Erythroblast (primary cell): ENCODE data around the gene PPFIA2.

Source experiments
- GATA1 ChIP-seq: IDR thresholded peaks from 2 replicates; pipeline ENCODE4 v1.6.1; 2011; ENCODE audit warnings: low read depth, mild to moderate bottlenecking, control low read depth, low read length, moderate library complexity
- POLR2A ChIP-seq: IDR thresholded peaks from 2 replicates; pipeline ENCODE4 v1.6.1; 2011; ENCODE audit warnings: mild to moderate bottlenecking, low read length

DNA sequence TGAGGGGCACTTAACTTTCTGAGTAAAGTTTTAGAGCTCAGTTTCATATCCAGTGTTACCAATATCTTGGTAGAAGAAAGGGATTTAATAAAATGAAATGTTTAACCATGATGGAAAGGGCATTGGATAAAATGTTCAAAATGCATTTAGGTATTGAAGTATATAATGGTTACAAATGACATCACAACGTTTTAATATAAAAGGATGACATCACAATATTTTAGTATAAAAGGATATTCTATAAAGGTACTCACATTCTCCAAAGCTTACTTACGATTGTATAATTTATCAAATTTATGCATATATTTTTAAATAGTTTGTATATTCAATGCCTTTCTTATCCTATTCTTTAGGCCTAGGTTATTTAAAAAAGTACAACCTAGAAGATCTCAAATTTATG, 226.1 kb downstream of the PPFIA2 start:
- TF ChIP-seq POLR2A (no peak), GATA1 (no peak)
